ENCODE results near the gene GNB1L.

DNA sequence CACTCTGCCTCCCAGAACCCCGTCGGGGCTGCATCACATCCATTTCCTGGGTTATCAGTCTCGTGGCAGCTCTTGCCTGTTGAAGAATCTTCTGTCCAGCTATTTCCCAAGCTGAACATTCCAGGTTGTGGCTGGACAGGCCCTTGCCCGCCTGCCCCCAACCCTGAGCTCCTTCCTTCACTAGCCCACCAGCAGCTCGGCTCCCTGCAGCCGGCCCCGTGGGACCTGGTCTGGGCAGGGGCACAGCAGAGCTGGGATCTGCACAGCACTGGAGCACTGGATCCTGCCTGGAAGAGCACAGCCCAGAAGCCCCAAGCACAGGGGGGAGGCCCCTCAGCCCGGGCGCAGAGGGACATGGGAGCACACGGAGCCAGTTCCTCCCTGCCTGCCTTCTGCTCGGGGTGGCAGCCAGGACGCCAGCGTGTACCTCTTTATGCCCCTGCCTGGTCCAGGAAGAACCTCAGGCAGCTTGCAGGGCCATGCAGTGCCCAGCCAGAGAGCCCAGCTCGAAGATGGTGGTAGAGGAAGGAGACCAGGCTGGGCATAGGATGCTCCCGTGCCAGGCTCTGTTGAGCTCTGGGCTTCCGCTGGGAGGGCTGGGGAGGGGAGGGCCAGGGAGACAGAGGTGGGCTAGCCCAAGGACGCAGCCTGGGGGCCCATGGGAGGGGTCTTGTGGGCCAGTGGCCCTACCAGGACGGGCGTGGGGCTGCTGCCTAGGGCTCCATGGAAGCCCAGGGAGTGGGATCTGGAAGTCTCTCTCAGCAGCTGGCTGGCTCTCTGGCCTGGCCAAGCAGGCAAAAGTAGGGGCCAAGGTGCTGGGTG is 16.6 kb upstream of the GNB1L start:
- TF ChIP-seq, protein P1, sequence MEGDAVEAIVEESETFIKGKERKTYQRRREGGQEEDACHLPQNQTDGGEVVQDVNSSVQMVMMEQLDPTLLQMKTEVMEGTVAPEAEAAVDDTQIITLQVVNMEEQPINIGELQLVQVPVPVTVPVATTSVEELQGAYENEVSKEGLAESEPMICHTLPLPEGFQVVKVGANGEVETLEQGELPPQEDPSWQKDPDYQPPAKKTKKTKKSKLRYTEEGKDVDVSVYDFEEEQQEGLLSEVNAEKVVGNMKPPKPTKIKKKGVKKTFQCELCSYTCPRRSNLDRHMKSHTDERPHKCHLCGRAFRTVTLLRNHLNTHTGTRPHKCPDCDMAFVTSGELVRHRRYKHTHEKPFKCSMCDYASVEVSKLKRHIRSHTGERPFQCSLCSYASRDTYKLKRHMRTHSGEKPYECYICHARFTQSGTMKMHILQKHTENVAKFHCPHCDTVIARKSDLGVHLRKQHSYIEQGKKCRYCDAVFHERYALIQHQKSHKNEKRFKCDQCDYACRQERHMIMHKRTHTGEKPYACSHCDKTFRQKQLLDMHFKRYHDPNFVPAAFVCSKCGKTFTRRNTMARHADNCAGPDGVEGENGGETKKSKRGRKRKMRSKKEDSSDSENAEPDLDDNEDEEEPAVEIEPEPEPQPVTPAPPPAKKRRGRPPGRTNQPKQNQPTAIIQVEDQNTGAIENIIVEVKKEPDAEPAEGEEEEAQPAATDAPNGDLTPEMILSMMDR (CRISPR knock-in tag; IDR thresholded peaks at IDR 0.05): no peak
- TF ChIP-seq NFIC (IDR thresholded peaks at IDR 0.05; ENCODE audit: low read length) (no peak), MXI1 (IDR thresholded peaks at IDR 0.05; ENCODE audit: borderline replicate concordance, low read depth, low read length) (no peak), ZNF282 (IDR thresholded peaks at IDR 0.05; ENCODE audit: partially characterized antibody) (no peak), FOXK2 (IDR thresholded peaks at IDR 0.05) (no peak), NCOA1 (CRISPR knock-in tag; IDR thresholded peaks at IDR 0.05) (no peak), SMARCE1 (IDR thresholded peaks at IDR 0.05; ENCODE audit: borderline replicate concordance) (no peak), ZNF24 (IDR thresholded peaks at IDR 0.05) (no peak), FOXP1 (IDR thresholded peaks at IDR 0.05) (no peak), FOXP1 (CRISPR knock-in tag; IDR thresholded peaks at IDR 0.05) (no peak), POLR2A (IDR thresholded peaks at IDR 0.05; ENCODE audit: insufficient read depth in 1 of 2, low read depth in 2 of 2, low read length in 2 of 2) (no peak), EZH2 (conservative IDR thresholded peaks at IDR 0.05; ENCODE audit: low read depth, low read length) (no peak), ZNF652 (CRISPR knock-in tag; IDR thresholded peaks at IDR 0.05; ENCODE audit: borderline replicate concordance, low read depth) (no peak)
- TF ChIP-seq, protein P2, sequence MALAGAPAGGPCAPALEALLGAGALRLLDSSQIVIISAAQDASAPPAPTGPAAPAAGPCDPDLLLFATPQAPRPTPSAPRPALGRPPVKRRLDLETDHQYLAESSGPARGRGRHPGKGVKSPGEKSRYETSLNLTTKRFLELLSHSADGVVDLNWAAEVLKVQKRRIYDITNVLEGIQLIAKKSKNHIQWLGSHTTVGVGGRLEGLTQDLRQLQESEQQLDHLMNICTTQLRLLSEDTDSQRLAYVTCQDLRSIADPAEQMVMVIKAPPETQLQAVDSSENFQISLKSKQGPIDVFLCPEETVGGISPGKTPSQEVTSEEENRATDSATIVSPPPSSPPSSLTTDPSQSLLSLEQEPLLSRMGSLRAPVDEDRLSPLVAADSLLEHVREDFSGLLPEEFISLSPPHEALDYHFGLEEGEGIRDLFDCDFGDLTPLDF (CRISPR knock-in tag; IDR thresholded peaks at IDR 0.05): no peak

Data from HepG2 (cell line).